GM23248 (cell line): ENCODE measurements around the gene TSSK3.

Experiments used
- EZH2 ChIP-seq: fragments of 200-600 bp; sonication (generic); IDR thresholded peaks from 2 replicates; pipeline ENCODE4 v1.6.1; 2018; ENCODE audit warnings: antibody characterized with exemption, mild to moderate bottlenecking; ENCODE audit not compliant: insufficient read depth, poor library complexity, severe bottlenecking
- EZH2phosphoT487 ChIP-seq: fragments of 200-600 bp; sonication (generic); IDR thresholded peaks from 2 replicates; pipeline ENCODE4 v1.6.1; 2018; ENCODE audit warnings: antibody characterized with exemption, moderate library complexity, mild to moderate bottlenecking, low read depth; ENCODE audit not compliant: insufficient read depth

GRCh38 chr1:32334274-32334861 lies 28.0 kb upstream of the TSSK3 start:
- TF ChIP-seq EZH2 (no peak), EZH2phosphoT487 (no peak)
